Liver (tissue), 9 donors: ENCODE results near the gene ASIC2. TPM values are rescaled to one million over a fixed set of nuclear protein-coding genes. Genes with fewer than 3 reads are reported as not detected.

Source experiments
- DNase-seq: peaks from one replicate; pipeline ENCODE4 v3.0.0-alpha.2; 2017; ENCODE audit warnings: low spot score
- H3K27ac ChIP-seq, 2 donors: one replicate each; pipeline ENCODE4 v1.7.0; 2013; ENCODE audit warnings: inconsistent platforms in 2 of 2, low read length in 2 of 2, control low read depth in 1 of 2, low read depth in 1 of 2, mild to moderate bottlenecking in 1 of 2
- H3K27me3 ChIP-seq, 4 donors: one replicate each; pipeline versions ENCODE4 v1.6.1 to v1.7.0; 2013; ENCODE audit warnings: low read length in 3 of 4, inconsistent platforms in 1 of 4, mild to moderate bottlenecking in 1 of 4, moderate library complexity in 1 of 4; ENCODE audit not compliant: control insufficient read depth in 4 of 4, insufficient read depth in 4 of 4
- H3K36me3 ChIP-seq, 4 donors: one replicate each; pipeline versions ENCODE4 v1.6.1 to v1.7.0; 2013; ENCODE audit warnings: low read length in 3 of 4, mild to moderate bottlenecking in 3 of 4, low read depth in 1 of 4, moderate library complexity in 1 of 4; ENCODE audit not compliant: control insufficient read depth in 4 of 4, insufficient read depth in 3 of 4
- H3K4me1 ChIP-seq, 4 donors: one replicate each; pipeline versions ENCODE4 v1.6.1 to v1.7.0; 2013; ENCODE audit warnings: low read length in 3 of 4, mild to moderate bottlenecking in 3 of 4, moderate library complexity in 1 of 4; ENCODE audit not compliant: control insufficient read depth in 4 of 4, insufficient read depth in 4 of 4
- H3K4me3 ChIP-seq, 3 donors: one replicate each; pipeline versions ENCODE4 v1.6.1 to v1.7.0; 2013; ENCODE audit warnings: low read length in 3 of 3, control low read depth in 1 of 3, low read depth in 1 of 3, mild to moderate bottlenecking in 1 of 3
- H3K9ac ChIP-seq, 2 donors: one replicate each; pipeline ENCODE4 v1.7.0; 2013; ENCODE audit warnings: low read length in 2 of 2, mild to moderate bottlenecking in 2 of 2, moderate library complexity in 2 of 2, control low read depth in 1 of 2, low read depth in 1 of 2
- H3K9me3 ChIP-seq, 4 donors: one replicate each; pipeline versions ENCODE4 v1.6.1 to v1.7.0; 2013; ENCODE audit warnings: low read length in 3 of 4; ENCODE audit not compliant: control insufficient read depth in 4 of 4
- ATF3 ChIP-seq: IDR thresholded peaks from 2 replicates; pipeline ENCODE4 v1.6.1; 2016; ENCODE audit warnings: antibody characterized with exemption
- CTCF ChIP-seq: fragments of 150-350 bp; IDR thresholded peaks from 2 replicates; pipeline ENCODE4 v1.5.1; 2017; ENCODE audit warnings: improper control_type of control experiment, low read depth, low read length; ENCODE audit not compliant: missing input control
- EGR1 ChIP-seq, 2 donors: IDR thresholded peaks; 2 replicates each; pipeline ENCODE4 v1.6.1; 2016 to 2018; ENCODE audit warnings: antibody characterized with exemption in 2 of 2, low read depth in 2 of 2
- FOXA1 ChIP-seq: IDR thresholded peaks from 2 replicates; pipeline ENCODE4 v1.6.1; 2016; ENCODE audit warnings: antibody characterized with exemption
- FOXA2 ChIP-seq: IDR thresholded peaks from 2 replicates; pipeline ENCODE4 v1.6.1; 2016; ENCODE audit warnings: antibody characterized with exemption
- GABPA ChIP-seq, 2 donors: IDR thresholded peaks in 1 of 2; conservative IDR thresholded peaks in 1 of 2; 2 replicates each; pipeline ENCODE4 v1.6.1; 2016; ENCODE audit warnings: antibody characterized with exemption in 2 of 2, mild to moderate bottlenecking in 1 of 2, moderate library complexity in 1 of 2
- HNF4A ChIP-seq, 2 donors: conservative IDR thresholded peaks; 2 replicates each; pipeline ENCODE4 v1.6.1; 2016; ENCODE audit warnings: antibody characterized with exemption in 2 of 2, mild to moderate bottlenecking in 2 of 2
- JUND ChIP-seq, 2 donors: IDR thresholded peaks; 2 replicates each; pipeline ENCODE4 v1.6.1; 2016; ENCODE audit warnings: antibody characterized with exemption in 2 of 2
- MAX ChIP-seq: IDR thresholded peaks from 2 replicates; pipeline ENCODE4 v1.6.1; 2016; ENCODE audit warnings: antibody characterized with exemption
- RAD21 ChIP-seq, 2 donors: IDR thresholded peaks; 2 replicates each; pipeline ENCODE4 v1.6.1; 2016; ENCODE audit warnings: antibody characterized with exemption in 2 of 2, mild to moderate bottlenecking in 2 of 2
- RXRA ChIP-seq, 2 donors: IDR thresholded peaks; 2 replicates each; pipeline ENCODE4 v1.6.1; 2017 to 2018; ENCODE audit warnings: antibody characterized with exemption in 2 of 2, mild to moderate bottlenecking in 1 of 2
- SP1 ChIP-seq: IDR thresholded peaks from 2 replicates; pipeline ENCODE4 v1.6.1; 2018; ENCODE audit warnings: antibody characterized with exemption, mild to moderate bottlenecking
- TAF1 ChIP-seq: conservative IDR thresholded peaks from 2 replicates; pipeline ENCODE4 v1.6.1; 2016; ENCODE audit warnings: antibody characterized with exemption, mild to moderate bottlenecking
- YY1 ChIP-seq: IDR thresholded peaks from 2 replicates; pipeline ENCODE4 v1.6.1; 2016; ENCODE audit warnings: antibody characterized with exemption, mild to moderate bottlenecking
- ZBTB33 ChIP-seq: IDR thresholded peaks from 2 replicates; pipeline ENCODE4 v1.6.1; 2016; ENCODE audit warnings: antibody characterized with exemption
- WGBS: extraction: QIAGEN DNeasy Blood & Tissue Kit; methylation state at CpG from one replicate; pipeline ENCODE4 v1.1.7; 2013; 5-methylcytosine and 5-hydroxymethylcytosine counted together
- polyA plus RNA-seq, 2 donors: library from polyadenylated mRNA; stranded (reverse) in 1 of 2; unstranded in 1 of 2; fragments of 200-250 nt in 1 of 2; fragments of >200 nt in 1 of 2; fragmentation: Nextera tagmentation in 1 of 2; extraction: Ambion mirVana in 1 of 2; gene quantifications; one replicate each; pipeline versions ENCODE4 v1.2.1 to v1.2.3, GENCODE V29; 2013 to 2015
- total RNA-seq, 2 donors: library from RNA; depleted of rRNA; stranded (reverse); fragments of >200 nt; gene quantifications; one replicate each; pipeline ENCODE4 v1.2.3, GENCODE V29; 2014
- donor health status: healthy.
- donor health status: healthy.
- donor health status: healthy.
- donor health status: healthy.
- donor health status: healthy.

ASIC2 gene
- total and polyA plus RNA-seq, 4 donors: under 0.01 TPM; not detected in 3

GRCh38 chr17:33225509-33225908 is 67.6 kb downstream of the ASIC2 start:
- Histone ChIP-seq H3K27ac (no peak overlapping the region), H3K4me3 (no peak overlapping the region), H3K27me3 (peaks cover 0 to 3% (median 0%) of the 10 kb centered on the region in 4 donors), H3K36me3 (no peaks in the 10 kb centered on the region), H3K9me3 (no peaks in the 10 kb centered on the region), H3K9ac (no peak overlapping the region), H3K4me1 (peaks cover 0 to 6% (median 3%) of the 10 kb centered on the region in 4 donors)
- no peak for DNase-seq
- 51% methylated on average over 1 of the region's 1 CpG for WGBS
- TF ChIP-seq FOXA1: no peak
- no peak for TF ChIP-seq YY1
- TF ChIP-seq TAF1: no peak
- TF ChIP-seq EGR1 (IDR thresholded peaks at IDR 0.05; ENCODE audit: low read depth in 2 of 2): no peak
- TF ChIP-seq RXRA (IDR thresholded peaks at IDR 0.05): no peak
- TF ChIP-seq MAX: no peak
- TF ChIP-seq RAD21 (IDR thresholded peaks at IDR 0.05): no peak
- TF ChIP-seq SP1: no peak
- no peak for TF ChIP-seq FOXA2
- no peak for TF ChIP-seq ZBTB33
- no peak for TF ChIP-seq HNF4A (conservative IDR thresholded peaks at IDR 0.05)
- TF ChIP-seq ATF3: no peak

- peaks cover 0 to 2% (median 0%) of the 10 kb centered on the region in 4 donors for H3K27me3 ChIP-seq
- WGBS: 69% methylated on average over 3 of the region's 3 CpGs
- no peak overlapping the region for H3K9ac ChIP-seq
- peaks cover 0 to 3% (median under 1%) of the 10 kb centered on the region in 4 donors for H3K4me1 ChIP-seq
- TF ChIP-seq RXRA (IDR thresholded peaks at IDR 0.05): no peak
- no peak for TF ChIP-seq JUND (IDR thresholded peaks at IDR 0.05)
- no peak for TF ChIP-seq CTCF
- TF ChIP-seq FOXA2: no peak
- no peak for TF ChIP-seq SP1
- no peak for TF ChIP-seq GABPA (IDR thresholded peaks at IDR 0.05 in 1 of 2, conservative IDR thresholded peaks at IDR 0.05 in 1 of 2)
- TF ChIP-seq RAD21 (IDR thresholded peaks at IDR 0.05): no peak
- TF ChIP-seq ZBTB33: no peak
- TF ChIP-seq MAX: no peak
- no peak for TF ChIP-seq EGR1 (IDR thresholded peaks at IDR 0.05; ENCODE audit: low read depth in 2 of 2)
- TF ChIP-seq FOXA1: no peak
- H3K4me3 ChIP-seq: no peak overlapping the region
- DNase-seq: no peak
- H3K27ac ChIP-seq: no peak overlapping the region
- no peaks in the 10 kb centered on the region for H3K9me3 ChIP-seq
- no peaks in the 10 kb centered on the region for H3K36me3 ChIP-seq
Observed at GRCh38 chr17:33220036-33220435, 73.1 kb downstream of the ASIC2 start.
